NCI-H1694 (cell line): Measurements from ENCODE around the gene MAST4.
"Not testable (repeated sequence)": the region's sequence is repeated elsewhere in the genome, so short reads cannot be mapped to it uniquely, and the experiment has no call there.

ENCODE experiments used
- DNase-seq: peaks from one replicate; lab custom pipeline; 2025; lab: John Stamatoyannopoulos, UW

Gene MAST4

GRCh38 chr5:66646570-66646969, 50.4 kb downstream of the MAST4 start:
- DNase-seq = no peak

- DNase-seq = no peak
Measured at GRCh38 chr5:66647146-66647856, 51.1 kb downstream of the MAST4 start.

- DNase-seq = no peak
Measured at GRCh38 chr5:66652818-66653217, 56.6 kb downstream of the MAST4 start.

- DNase-seq = no peak
Measured at GRCh38 chr5:66653325-66653724, 57.1 kb downstream of the MAST4 start.

GRCh38 chr5:66655395-66656324, 59.5 kb downstream of the MAST4 start:
- DNase-seq = no peak

GRCh38 chr5:66658516-66658915, 62.3 kb downstream of the MAST4 start:
- DNase-seq = no peak

- DNase-seq = no peak
Measured at GRCh38 chr5:66659780-66660179, 63.6 kb downstream of the MAST4 start.

- DNase-seq = no peak
Measured at GRCh38 chr5:66660396-66660795, 64.2 kb downstream of the MAST4 start.

GRCh38 chr5:66661149-66661548, 65.0 kb downstream of the MAST4 start:
- DNase-seq = no peak

- DNase-seq = no peak
Measured at GRCh38 chr5:66666778-66667177, 70.6 kb downstream of the MAST4 start.

GRCh38 chr5:66669086-66669861, 73.1 kb downstream of the MAST4 start:
- no peak for DNase-seq

GRCh38 chr5:66669862-66670195, 73.6 kb downstream of the MAST4 start:
- no peak for DNase-seq

- DNase-seq = no peak
Measured at GRCh38 chr5:66671305-66671704, 75.1 kb downstream of the MAST4 start.

GRCh38 chr5:66674802-66675201, 78.6 kb downstream of the MAST4 start:
- no peak for DNase-seq

GRCh38 chr5:66675406-66675805, 79.2 kb downstream of the MAST4 start:
- no peak for DNase-seq

GRCh38 chr5:66680221-66680620, 84.0 kb downstream of the MAST4 start:
- no peak for DNase-seq

- DNase-seq = no peak
Measured at GRCh38 chr5:66680804-66681203, 84.6 kb downstream of the MAST4 start.

- no peak for DNase-seq
Measured at GRCh38 chr5:66684663-66685062, 88.5 kb downstream of the MAST4 start.

GRCh38 chr5:66689522-66690220, 93.5 kb downstream of the MAST4 start:
- DNase-seq = no peak

- DNase-seq = no peak
Measured at GRCh38 chr5:66694036-66694435, 97.8 kb downstream of the MAST4 start.

GRCh38 chr5:66695840-66696239, 99.6 kb downstream of the MAST4 start:
- DNase-seq = not testable (repeated sequence)
